Endothelial cell of umbilical vein (primary cell): Measurements from ENCODE around the gene SHOX.
"Not testable (repeated sequence)": the region's sequence is repeated elsewhere in the genome, so short reads cannot be mapped to it uniquely, and the experiment has no call there.

Source experiments
- FOS ChIP-seq: IDR thresholded peaks from 2 replicates; pipeline ENCODE4 v1.6.1; 2011; ENCODE audit warnings: mild to moderate bottlenecking, low read length, moderate library complexity, borderline replicate concordance; ENCODE audit not compliant: insufficient read depth
- TF ChIP-seq, protein P1 (sequence below), 2 donors: IDR thresholded peaks; 1 replicate in 1 of 2; 2 replicates in 1 of 2; pipeline ENCODE4 v1.5.1; 2011; ENCODE audit warnings: low read length in 2 of 2, mild to moderate bottlenecking in 2 of 2, moderate library complexity in 2 of 2, control low read depth in 1 of 2, inconsistent platforms in 1 of 2, low read depth in 1 of 2; ENCODE audit not compliant: insufficient read depth in 1 of 2; ENCODE audit errors: extremely low read depth in 1 of 2

DNA sequence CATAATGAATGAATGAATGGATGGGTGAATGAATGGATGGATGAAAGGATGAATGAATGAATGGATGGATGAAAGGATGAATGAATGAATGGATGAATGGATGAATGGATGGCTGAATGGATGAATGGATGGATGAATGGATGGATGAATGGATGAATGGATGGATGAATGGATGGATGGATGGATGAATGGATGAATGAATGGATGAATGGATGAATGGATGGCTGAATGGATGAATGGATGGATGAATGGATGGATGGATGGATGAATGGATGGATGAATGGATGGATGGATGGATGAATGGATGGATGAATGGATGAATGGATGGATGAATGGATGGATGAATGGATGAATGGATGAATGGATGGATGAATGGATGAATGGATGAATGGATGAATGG, 12.3 kb upstream of the SHOX start:
- not testable (repeated sequence) for TF ChIP-seq FOS
- TF ChIP-seq, protein P1, sequence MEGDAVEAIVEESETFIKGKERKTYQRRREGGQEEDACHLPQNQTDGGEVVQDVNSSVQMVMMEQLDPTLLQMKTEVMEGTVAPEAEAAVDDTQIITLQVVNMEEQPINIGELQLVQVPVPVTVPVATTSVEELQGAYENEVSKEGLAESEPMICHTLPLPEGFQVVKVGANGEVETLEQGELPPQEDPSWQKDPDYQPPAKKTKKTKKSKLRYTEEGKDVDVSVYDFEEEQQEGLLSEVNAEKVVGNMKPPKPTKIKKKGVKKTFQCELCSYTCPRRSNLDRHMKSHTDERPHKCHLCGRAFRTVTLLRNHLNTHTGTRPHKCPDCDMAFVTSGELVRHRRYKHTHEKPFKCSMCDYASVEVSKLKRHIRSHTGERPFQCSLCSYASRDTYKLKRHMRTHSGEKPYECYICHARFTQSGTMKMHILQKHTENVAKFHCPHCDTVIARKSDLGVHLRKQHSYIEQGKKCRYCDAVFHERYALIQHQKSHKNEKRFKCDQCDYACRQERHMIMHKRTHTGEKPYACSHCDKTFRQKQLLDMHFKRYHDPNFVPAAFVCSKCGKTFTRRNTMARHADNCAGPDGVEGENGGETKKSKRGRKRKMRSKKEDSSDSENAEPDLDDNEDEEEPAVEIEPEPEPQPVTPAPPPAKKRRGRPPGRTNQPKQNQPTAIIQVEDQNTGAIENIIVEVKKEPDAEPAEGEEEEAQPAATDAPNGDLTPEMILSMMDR (IDR thresholded peaks at IDR 0.05; ENCODE audit: extremely low read depth in 1 of 2, insufficient read depth in 1 of 2, low read depth in 1 of 2, low read length in 2 of 2) = not testable (repeated sequence)
